Fibroblast of lung (primary cell): Measurements from ENCODE around the gene STX8. TPM values are rescaled to one million over a fixed set of nuclear protein-coding genes. Genes with fewer than 3 reads are reported as not detected.

ENCODE experiments used
- DNase-seq, 2 donors: peaks; one replicate each; pipeline versions ENCODE4 v3.0.0 to v3.0.0-alpha.2; 2010; ENCODE audit warnings: low read depth in 2 of 2
- H2AFZ ChIP-seq: 2 replicates; pipeline ENCODE4 v1.5.1; 2012; ENCODE audit warnings: low read length, control low read depth, inconsistent platforms
- H3K27ac ChIP-seq: 2 replicates; pipeline ENCODE4 v1.5.1; 2011; ENCODE audit warnings: low read length, control low read depth; ENCODE audit not compliant: insufficient read depth
- H3K27me3 ChIP-seq: 2 replicates; pipeline ENCODE4 v1.5.1; 2011; ENCODE audit warnings: mild to moderate bottlenecking, low read length; ENCODE audit not compliant: control insufficient read depth, insufficient read depth
- H3K36me3 ChIP-seq: 2 replicates; pipeline ENCODE4 v1.5.1; 2011; ENCODE audit warnings: low read length; ENCODE audit not compliant: control insufficient read depth, insufficient read depth
- H3K4me1 ChIP-seq: 2 replicates; pipeline ENCODE4 v1.5.1; 2011; ENCODE audit warnings: low read length; ENCODE audit not compliant: control insufficient read depth, insufficient read depth; ENCODE audit errors: extremely low read depth
- H3K4me2 ChIP-seq: 2 replicates; pipeline ENCODE4 v1.5.1; 2011; ENCODE audit warnings: low read length, control low read depth; ENCODE audit not compliant: insufficient read depth; ENCODE audit errors: extremely low read depth
- H3K4me3 ChIP-seq, 4 experiments: fragments of 200-600 bp in 1 of 4; sonication (generic) in 1 of 4; replicated peaks in 1 of 4; 2 replicates each; pipeline ENCODE4 v1.5.1; 2011 to 2016; ENCODE audit warnings: low read length in 4 of 4, low read depth in 3 of 4, mild to moderate bottlenecking in 3 of 4, control low read depth in 2 of 4, inconsistent platforms in 1 of 4, mixed read lengths in 1 of 4; ENCODE audit not compliant: insufficient read depth in 1 of 4; ENCODE audit errors: control extremely low read depth in 1 of 4
- H3K79me2 ChIP-seq: 2 replicates; pipeline ENCODE4 v1.5.1; 2012; ENCODE audit warnings: mild to moderate bottlenecking, low read length, inconsistent platforms; ENCODE audit not compliant: control insufficient read depth, insufficient read depth
- H3K9ac ChIP-seq: 2 replicates; pipeline ENCODE4 v1.5.1; 2011; ENCODE audit warnings: mild to moderate bottlenecking, low read length, control low read depth; ENCODE audit not compliant: insufficient read depth
- H3K9me3 ChIP-seq: 2 replicates; pipeline ENCODE4 v1.5.1; 2012; ENCODE audit warnings: low read depth, low read length; ENCODE audit not compliant: control insufficient read depth, insufficient read depth
- H4K20me1 ChIP-seq: 2 replicates; pipeline ENCODE4 v1.5.1; 2011; ENCODE audit warnings: low read length; ENCODE audit not compliant: control insufficient read depth, insufficient read depth; ENCODE audit errors: extremely low read depth
- CTCF ChIP-seq, 2 donors: IDR thresholded peaks in 1 of 2; conservative IDR thresholded peaks in 1 of 2; 1 replicate in 1 of 2; 2 replicates in 1 of 2; pipeline ENCODE4 v1.5.1; 2011 to 2012; ENCODE audit warnings: low read length in 2 of 2, control low read depth in 1 of 2, inconsistent platforms in 1 of 2, low read depth in 1 of 2, mild to moderate bottlenecking in 1 of 2
- EZH2 ChIP-seq: IDR thresholded peaks from 2 replicates; pipeline ENCODE4 v1.5.1; 2012; ENCODE audit warnings: low read length, control low read depth, mild to moderate bottlenecking; ENCODE audit errors: missing control alignments
- polyA plus RNA-seq, 2 donors: library from polyadenylated mRNA; depleted of rRNA in 1 of 2; stranded (reverse) in 1 of 2; unstranded in 1 of 2; fragments of >200 nt; gene quantifications; 2 replicates each; pipeline ENCODE4 v1.2.1, GENCODE V29; 2011 to 2012; ENCODE audit warnings: missing spikeins in 1 of 2
- total RNA-seq: library from RNA; depleted of rRNA; stranded (reverse); fragments of >200 nt; gene quantifications from 2 replicates; pipeline ENCODE4 v1.2.1, GENCODE V29; 2014

Gene STX8
- total and polyA plus RNA-seq, 2 donors (not counting 1 experiment from before 2014, with no cell fraction given) = 84.7 to 128 TPM

- Histone ChIP-seq H2AFZ (no peak overlapping the region), H3K4me1 (no peaks in the 10 kb centered on the region), H4K20me1 (no peaks in the 10 kb centered on the region), H3K27ac (no peak overlapping the region), H3K27me3 (no peaks in the 10 kb centered on the region), H3K9ac (no peak overlapping the region), H3K9me3 (no peaks in the 10 kb centered on the region), H3K4me3 (no peak overlapping the region), H3K36me3 (no peaks in the 10 kb centered on the region), H3K4me2 (no peak overlapping the region), H3K79me2 (no peaks in the 10 kb centered on the region)
- DNase-seq = peak; percentile 53 to 73
- TF ChIP-seq CTCF (conservative IDR thresholded peaks at IDR 0.05 in 1 of 2, IDR thresholded peaks at IDR 0.05 in 1 of 2; ENCODE audit: low read depth in 1 of 2, low read length in 2 of 2) (peak; percentile 51 to 60), EZH2 (no peak)
Measured at GRCh38 chr17:9522074-9522473, 53.5 kb downstream of the STX8 start.

- no peaks in the 10 kb centered on the region for H3K4me1 ChIP-seq
Measured at GRCh38 chr17:9521062-9521461, 54.6 kb downstream of the STX8 start.

GRCh38 chr17:9520649-9521048 is 55.0 kb downstream of the STX8 start:
- no peak overlapping the region for H3K4me3 ChIP-seq
- TF ChIP-seq EZH2 (no peak), CTCF (conservative IDR thresholded peaks at IDR 0.05 in 1 of 2, IDR thresholded peaks at IDR 0.05 in 1 of 2; ENCODE audit: low read depth in 1 of 2, low read length in 2 of 2) (no peak)
- no peak overlapping the region for H3K4me2 ChIP-seq
- H3K9me3 ChIP-seq = no peaks in the 10 kb centered on the region
- no peaks in the 10 kb centered on the region for H3K4me1 ChIP-seq
- no peaks in the 10 kb centered on the region for H3K36me3 ChIP-seq
- H4K20me1 ChIP-seq = no peaks in the 10 kb centered on the region
- H3K79me2 ChIP-seq = no peaks in the 10 kb centered on the region
- no peak overlapping the region for H2AFZ ChIP-seq
- DNase-seq = peak in 1 of 2 donors; percentile 13
- H3K27ac ChIP-seq = no peak overlapping the region
- H3K27me3 ChIP-seq = no peaks in the 10 kb centered on the region
- no peak overlapping the region for H3K9ac ChIP-seq

More at GRCh38 chr17:9521062-9521461, 54.6 kb downstream of the STX8 start:
- Histone ChIP-seq H3K4me3 (no peak overlapping the region), H3K27me3 (no peaks in the 10 kb centered on the region), H3K36me3 (no peaks in the 10 kb centered on the region), H4K20me1 (no peaks in the 10 kb centered on the region), H3K79me2 (no peaks in the 10 kb centered on the region), H3K4me2 (no peak overlapping the region), H3K9me3 (no peaks in the 10 kb centered on the region), H2AFZ (no peak overlapping the region), H3K9ac (no peak overlapping the region), H3K27ac (no peak overlapping the region)
- peak in 1 of 2 donors; percentile 16 for DNase-seq
- TF ChIP-seq CTCF (conservative IDR thresholded peaks at IDR 0.05 in 1 of 2, IDR thresholded peaks at IDR 0.05 in 1 of 2; ENCODE audit: low read depth in 1 of 2, low read length in 2 of 2) (no peak), EZH2 (no peak)
